ENCODE data around the gene MAP4K3.

Gene MAP4K3

DNA sequence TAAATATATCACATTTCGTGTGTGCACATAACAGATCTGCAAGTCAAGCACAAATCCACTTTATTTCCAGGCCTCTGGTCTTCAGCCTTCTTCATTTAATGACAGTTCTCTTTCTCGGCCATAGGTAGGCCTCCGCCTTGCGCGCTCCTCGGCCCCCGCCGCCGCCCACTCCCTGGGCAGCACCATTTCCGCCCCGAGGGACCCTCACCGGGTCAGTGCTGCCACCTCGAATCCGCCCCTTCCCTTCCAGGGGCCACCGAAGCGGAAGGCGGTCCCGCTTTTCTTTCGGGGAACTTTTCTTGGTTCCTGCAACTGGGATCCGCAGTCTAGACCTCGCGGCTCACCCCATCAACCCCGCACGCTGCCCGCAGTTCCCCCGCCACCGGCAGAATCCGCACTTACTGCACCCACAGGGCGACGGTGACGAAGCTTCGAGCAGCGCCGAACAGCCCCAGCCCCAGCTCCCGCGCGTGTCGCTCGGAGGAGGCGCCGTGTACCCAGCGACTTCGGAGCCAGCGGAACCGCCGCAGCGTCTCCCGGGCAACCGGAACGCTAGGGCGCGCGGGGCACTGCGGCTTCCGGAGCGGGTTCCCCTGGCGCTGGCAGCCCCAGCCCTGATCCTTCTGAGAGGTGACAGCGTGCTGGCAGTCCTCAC is 193.5 kb downstream of the MAP4K3 start, which contains the start of gene CDKL4:
Gene CDKL4, minus strand, starts transcription at position 502 of the 655 bp plus-strand sequence.
- Histone ChIP-seq H3K27ac (no peak within 1 kb of the TSS), H3K9me3 (no peaks in the 10 kb centered on the region), H3K4me1 (ENCODE audit: control insufficient read depth in 1 of 2, insufficient read depth in 1 of 2, low read depth in 1 of 2, low read length in 1 of 2) (peaks cover 6 to 8% of the 10 kb centered on the region in 2 experiments), H3K36me3 (no peaks in the 10 kb centered on the region), H3K27me3 (no peaks in the 10 kb centered on the region), H3K4me3 (ENCODE audit: low read depth in 1 of 2, low read length in 1 of 2) (peak within 1 kb of the TSS in 1 of 2 experiments; percentile 23)
- no peak for TF ChIP-seq CTCF (IDR thresholded peaks at IDR 0.05)

GRCh38 chr2:39241588-39241987 is 195.5 kb downstream of the MAP4K3 start:
- Histone ChIP-seq H3K9me3 (no peaks in the 10 kb centered on the region), H3K4me1 (ENCODE audit: control insufficient read depth in 1 of 2, insufficient read depth in 1 of 2, low read depth in 1 of 2, low read length in 1 of 2) (peaks cover 6 to 8% of the 10 kb centered on the region in 2 experiments), H3K27ac (no peak overlapping the region), H3K36me3 (no peaks in the 10 kb centered on the region), H3K4me3 (ENCODE audit: low read depth in 1 of 2, low read length in 1 of 2) (no peak overlapping the region), H3K27me3 (no peaks in the 10 kb centered on the region)
- TF ChIP-seq CTCF (IDR thresholded peaks at IDR 0.05) = no peak

DNA sequence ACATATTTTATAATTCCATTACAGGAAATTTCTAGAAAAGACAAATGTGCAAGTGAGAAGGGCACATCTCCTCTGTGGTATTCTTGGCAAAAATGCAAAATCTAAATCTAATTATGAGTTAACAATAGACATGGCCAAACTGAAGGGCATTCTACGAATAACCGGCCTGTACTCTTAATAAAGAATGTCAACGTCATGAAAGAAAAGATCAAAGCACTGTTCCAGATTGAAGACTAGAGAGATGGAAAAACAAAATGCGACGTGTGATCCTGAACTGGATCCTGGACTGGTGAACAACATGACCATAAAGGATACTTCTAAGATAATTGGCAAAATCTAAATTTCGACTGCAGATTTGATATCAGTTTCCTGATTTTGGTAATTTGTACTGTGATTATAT is 196.3 kb downstream of the MAP4K3 start:
- H3K4me3 ChIP-seq (ENCODE audit: low read depth in 1 of 2, low read length in 1 of 2) = no peak overlapping the region
- H3K27me3 ChIP-seq = no peaks in the 10 kb centered on the region
- no peaks in the 10 kb centered on the region for H3K9me3 ChIP-seq
- TF ChIP-seq CTCF (IDR thresholded peaks at IDR 0.05) = no peak
- no peak overlapping the region for H3K27ac ChIP-seq
- H3K4me1 ChIP-seq (ENCODE audit: control insufficient read depth in 1 of 2, insufficient read depth in 1 of 2, low read depth in 1 of 2, low read length in 1 of 2) = peaks cover 6 to 8% of the 10 kb centered on the region in 2 experiments
- no peaks in the 10 kb centered on the region for H3K36me3 ChIP-seq

DNA sequence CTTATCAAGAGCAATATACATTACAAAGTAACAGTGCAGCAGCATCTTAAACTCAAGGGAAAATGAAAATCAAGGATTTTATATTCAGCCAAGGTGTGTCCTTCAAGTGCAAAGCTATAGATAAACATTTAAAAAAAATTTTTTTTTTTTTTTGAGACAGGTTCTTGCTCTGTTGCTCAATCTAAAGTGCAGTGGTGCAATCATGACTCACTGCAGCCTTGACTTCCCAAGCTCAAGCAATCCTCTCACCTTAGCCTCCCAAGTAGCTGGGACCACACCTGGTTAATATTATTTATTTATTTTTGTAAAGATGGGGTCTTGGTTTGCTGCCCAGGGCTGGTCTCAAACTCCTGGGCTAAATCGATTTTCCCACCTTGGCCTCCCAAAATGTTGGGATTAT is 202.3 kb downstream of the MAP4K3 start:
- no peaks in the 10 kb centered on the region for H3K9me3 ChIP-seq
- H3K36me3 ChIP-seq = no peaks in the 10 kb centered on the region
- H3K4me1 ChIP-seq (ENCODE audit: control insufficient read depth in 1 of 2, insufficient read depth in 1 of 2, low read depth in 1 of 2, low read length in 1 of 2) = no peaks in the 10 kb centered on the region
- TF ChIP-seq CTCF (IDR thresholded peaks at IDR 0.05) = no peak
- H3K27me3 ChIP-seq = no peaks in the 10 kb centered on the region
- no peak overlapping the region for H3K27ac ChIP-seq
- H3K4me3 ChIP-seq (ENCODE audit: low read depth in 1 of 2, low read length in 1 of 2) = no peak overlapping the region

DNA sequence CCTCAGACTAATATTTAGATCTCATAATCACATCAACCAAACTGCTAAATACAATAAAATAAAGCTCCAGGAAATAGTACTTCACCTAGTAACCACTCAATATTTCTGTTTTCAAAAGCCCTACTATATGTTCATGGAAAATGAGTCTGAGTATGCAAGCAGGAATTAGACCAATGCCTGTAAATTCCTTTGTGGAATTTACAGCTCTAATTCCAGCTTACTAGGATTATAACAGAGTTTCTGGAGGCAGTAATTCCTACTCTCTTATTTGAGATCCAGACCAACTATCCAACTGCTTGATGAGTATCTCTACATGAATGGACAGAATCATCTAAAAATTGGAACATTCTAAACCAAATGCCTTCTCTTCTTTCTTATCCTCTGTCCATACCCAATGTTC is 204.9 kb downstream of the MAP4K3 start:
- Histone ChIP-seq H3K4me1 (ENCODE audit: control insufficient read depth in 1 of 2, insufficient read depth in 1 of 2, low read depth in 1 of 2, low read length in 1 of 2) (peaks cover 4 to 11% of the 10 kb centered on the region in 2 experiments), H3K27me3 (no peaks in the 10 kb centered on the region), H3K4me3 (ENCODE audit: low read depth in 1 of 2, low read length in 1 of 2) (no peak overlapping the region), H3K9me3 (no peaks in the 10 kb centered on the region), H3K36me3 (no peaks in the 10 kb centered on the region), H3K27ac (no peak overlapping the region)
- TF ChIP-seq CTCF (IDR thresholded peaks at IDR 0.05) = no peak

Data from neutrophil (primary cell).